ENCODE results near the gene TTYH2.
A peak's percentile ranks its signal among the peaks of the same experiment; 100 is the strongest.
"Not testable (repeated sequence)": the region's sequence is repeated elsewhere in the genome, so short reads cannot be mapped to it uniquely, and the experiment has no call there.

The TTYH2 gene

GRCh38 chr17:74239172-74239571 lies 25.8 kb downstream of the TTYH2 start:
- DNase-seq = peak; percentile 93

DNA sequence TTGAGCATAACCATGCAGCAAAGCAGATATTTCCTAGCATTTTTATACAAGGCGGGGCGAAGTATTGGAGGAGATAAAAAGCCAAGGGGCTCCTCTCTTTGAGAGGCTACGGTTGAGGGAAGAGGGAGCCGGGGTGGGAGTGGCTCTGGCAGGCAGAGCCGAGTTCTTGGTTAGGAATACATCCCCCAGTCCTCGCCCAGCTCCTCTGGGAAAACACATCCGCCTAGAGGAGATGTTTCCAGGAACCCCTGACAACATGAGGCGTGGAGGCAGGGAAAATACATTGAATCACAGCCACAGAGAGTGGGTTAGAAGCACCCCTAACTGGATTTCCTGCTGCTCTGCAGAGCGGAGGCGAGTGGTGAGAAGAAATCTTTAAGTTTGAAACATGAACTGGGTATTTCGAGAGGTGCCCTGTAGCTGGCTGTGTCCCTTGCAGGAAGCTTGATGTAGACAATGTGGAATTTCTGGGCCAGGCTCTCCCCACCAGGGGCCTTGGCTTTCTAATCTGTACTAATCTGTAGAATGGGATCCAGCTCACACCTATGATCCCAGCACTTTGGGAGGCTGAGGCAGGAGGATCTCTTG lies 27.3 kb downstream of the TTYH2 start:
- no peak for DNase-seq

GRCh38 chr17:74241431-74241830 lies 28.1 kb downstream of the TTYH2 start:
- DNase-seq = no peak

DNA sequence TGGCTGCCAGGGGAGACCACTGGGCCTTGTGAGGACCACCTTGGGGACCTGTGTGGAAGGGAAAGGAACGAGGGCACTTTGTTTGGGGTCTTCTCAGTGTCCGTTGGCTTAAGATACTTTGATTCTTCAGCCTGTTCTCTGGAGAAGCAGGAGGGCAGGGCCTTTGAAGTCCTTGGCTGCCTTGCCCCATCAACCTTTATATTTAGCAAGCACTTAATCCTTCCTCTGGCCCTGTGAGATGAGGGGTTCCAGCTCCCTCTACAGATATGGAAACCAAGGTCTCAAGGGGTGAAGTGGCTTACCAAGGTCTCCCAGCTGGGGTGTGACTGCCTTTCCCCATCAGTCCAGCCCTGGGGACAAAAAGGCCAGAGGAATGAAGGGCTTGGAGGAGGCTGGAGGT lies 28.5 kb downstream of the TTYH2 start:
- DNase-seq = no peak

- DNase-seq = no peak
Observed at GRCh38 chr17:74243013-74243755, 29.8 kb downstream of the TTYH2 start.

DNA sequence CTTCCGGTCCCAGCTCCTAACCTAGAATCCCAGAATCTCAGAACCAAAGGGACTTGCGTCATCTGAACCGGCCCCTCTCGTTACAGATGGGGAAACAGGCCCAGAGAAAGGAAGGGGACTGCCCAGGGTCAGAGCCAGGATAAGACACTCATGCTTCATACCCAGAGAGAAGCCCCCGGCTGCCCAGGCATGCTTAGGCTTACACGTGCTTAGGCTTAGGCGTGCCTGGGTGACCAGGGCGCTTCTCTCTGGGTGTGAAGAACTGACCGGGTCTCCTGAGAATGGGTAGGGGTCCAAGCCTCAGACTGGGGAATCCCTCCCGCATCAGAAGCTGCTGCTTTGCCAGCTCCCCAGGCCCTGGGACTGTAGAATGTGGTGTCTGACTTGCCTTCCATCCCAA lies 30.8 kb downstream of the TTYH2 start:
- DNase-seq = no peak

DNA sequence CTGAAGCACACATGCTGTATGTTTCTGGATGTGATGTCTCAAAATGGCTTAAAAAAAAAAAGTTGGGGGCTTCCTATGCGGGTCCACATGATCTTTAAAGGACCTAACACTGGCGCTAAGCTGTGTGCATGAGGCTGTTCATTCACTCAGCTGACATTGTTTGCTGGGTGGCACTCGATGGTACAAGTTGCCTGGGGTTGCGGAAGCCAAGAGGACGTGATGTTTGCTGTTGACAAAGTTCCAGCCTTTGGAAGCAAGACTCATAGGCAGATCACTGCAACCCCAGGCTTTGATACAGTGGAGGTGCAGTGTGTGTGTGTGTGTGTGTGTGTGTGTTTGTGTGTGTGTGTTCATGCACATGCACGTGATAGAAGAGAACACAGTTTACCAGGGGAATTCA lies 31.2 kb downstream of the TTYH2 start:
- DNase-seq = no peak

DNA sequence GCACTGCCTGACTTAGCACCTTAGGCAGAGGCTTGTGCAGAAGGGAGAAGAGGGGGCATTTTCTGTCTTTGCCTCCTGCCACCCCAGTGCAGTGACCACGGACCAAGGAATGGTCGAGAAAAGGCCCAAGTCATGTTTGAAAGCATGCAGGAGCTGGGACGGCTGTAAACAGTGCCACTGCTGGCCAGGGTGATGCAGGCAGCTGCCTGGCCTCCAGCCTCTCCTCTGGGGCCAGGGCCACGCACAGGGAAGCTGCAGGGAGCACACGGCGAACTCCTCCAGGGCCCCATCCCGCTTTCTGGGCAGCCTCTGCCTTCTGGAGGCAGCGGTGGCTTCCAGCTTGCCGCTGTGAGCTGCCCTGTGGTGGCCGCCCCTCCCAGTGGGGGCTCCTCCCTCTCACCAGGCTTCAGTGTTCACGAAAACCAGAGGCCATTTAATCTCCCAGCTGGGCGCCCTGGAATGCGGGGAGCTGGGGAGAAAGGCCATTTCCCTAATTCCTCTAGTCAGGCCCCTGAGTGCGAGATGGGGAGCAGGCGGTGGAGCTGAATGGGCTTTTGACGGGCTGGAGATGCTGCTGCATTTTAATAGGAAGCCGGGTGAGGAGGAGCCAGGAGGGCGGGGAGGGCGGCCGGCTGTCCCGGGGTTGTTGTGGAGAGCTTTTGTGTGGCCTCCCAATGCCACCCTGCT lies 31.9 kb downstream of the TTYH2 start:
- peak; percentile 26 for DNase-seq

DNA sequence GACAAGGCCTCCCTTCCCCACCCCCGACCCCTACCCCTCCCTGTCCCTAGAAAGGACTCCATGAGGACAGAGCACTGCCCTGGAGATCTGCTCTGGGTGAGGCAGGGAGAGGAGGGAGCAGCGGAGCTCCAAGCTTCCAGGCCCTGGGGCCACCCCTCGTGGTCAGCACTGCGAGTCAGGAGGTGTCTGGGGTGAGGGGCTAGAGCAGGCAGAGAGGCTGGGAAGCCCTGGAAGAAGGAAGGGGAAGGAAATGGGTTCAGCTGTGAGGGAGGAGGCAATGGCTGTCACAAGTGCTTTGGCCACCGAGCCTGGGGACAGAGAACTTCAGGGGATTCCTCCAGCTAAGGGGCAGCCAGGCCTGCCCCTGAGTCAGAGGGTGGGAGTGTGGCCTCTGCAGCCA lies 32.5 kb downstream of the TTYH2 start:
- DNase-seq = no peak

DNA sequence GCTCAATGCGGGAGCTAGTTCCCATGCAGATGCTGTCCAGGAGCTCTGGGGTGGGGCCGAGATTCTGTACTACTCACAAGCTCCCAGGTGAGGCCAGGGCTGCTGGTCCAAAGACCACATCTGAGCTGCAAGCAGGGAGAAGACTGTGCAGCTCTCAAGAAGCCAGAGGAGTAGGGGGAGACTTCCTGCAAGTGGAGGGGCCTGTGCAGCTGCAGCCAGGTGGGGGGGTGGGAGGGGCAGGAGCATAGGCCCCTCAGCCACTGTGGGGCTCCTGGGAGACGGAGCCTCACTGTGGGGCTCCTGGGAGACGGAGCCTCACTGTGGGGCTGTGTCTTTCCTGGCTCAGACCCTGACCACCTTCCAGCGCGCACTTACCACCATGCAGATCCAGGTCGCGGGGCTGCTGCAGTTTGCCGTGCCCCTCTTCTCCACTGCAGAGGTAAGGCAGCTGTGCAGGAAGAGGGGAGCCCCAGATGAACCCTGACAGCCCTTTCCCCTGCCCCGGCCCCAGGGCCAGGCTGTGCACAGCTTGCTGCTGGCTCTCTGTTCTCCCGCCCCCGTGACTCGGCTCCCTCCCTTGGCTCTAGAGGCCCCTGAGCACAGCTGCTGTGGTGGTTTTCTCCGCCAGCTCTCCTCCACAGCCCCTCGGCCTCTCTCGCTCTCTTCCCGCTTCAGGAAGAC lies 36.4 kb downstream of the TTYH2 start:
- no peak for DNase-seq

DNA sequence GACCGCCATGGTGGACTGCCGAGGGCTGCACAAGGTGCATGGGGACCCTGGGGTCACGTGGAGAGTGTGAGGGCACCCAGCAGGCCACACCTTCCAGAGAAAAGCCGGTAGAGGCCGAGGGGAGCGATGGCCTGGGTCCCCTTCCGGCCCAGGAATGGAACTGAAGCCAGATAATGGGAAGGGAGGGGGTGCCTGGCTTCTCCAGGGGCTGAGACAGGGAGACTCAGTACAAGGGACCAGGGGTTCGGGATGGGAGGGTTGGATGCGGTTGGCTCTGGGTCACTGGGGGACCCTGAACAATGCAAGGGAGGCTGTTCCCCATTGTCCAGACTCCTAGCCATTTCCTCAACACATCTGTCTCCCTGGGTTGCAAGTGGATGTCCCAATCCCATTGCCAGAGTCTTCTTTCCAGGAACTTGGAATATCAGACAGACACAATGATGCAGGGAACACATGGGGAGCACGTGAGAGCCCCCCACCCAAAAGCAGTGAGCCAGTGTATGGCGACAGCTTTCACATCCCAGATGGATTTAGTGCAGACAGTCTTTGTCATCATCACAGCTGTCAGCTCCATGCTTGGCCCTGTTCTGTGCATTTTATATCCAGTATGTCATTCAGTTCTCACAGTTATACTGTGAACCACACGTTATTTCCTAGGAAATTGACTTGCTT lies 37.1 kb downstream of the TTYH2 start:
- DNase-seq = no peak

- DNase-seq = no peak
Observed at GRCh38 chr17:74251051-74251450, 37.7 kb downstream of the TTYH2 start.

DNA sequence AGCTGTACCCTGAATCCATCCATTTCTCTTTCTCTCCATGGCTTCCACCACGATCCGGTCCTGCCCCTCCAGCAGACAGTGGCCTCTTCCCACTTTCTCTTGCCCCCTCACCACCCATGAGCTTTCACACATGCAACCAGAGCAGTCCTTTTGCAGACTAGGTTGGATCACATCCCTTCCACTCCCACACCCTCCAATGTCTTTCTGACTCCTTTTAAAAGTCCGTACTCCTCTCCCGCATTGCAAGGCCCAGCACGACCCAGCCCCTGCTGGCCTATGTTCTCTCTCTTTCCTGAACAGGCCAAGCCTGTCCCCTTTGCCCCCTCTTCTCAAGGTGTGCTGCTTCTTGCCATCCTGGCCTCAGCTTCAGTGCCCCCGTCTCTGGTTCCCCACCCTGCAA lies 38.2 kb downstream of the TTYH2 start:
- no peak for DNase-seq

DNA sequence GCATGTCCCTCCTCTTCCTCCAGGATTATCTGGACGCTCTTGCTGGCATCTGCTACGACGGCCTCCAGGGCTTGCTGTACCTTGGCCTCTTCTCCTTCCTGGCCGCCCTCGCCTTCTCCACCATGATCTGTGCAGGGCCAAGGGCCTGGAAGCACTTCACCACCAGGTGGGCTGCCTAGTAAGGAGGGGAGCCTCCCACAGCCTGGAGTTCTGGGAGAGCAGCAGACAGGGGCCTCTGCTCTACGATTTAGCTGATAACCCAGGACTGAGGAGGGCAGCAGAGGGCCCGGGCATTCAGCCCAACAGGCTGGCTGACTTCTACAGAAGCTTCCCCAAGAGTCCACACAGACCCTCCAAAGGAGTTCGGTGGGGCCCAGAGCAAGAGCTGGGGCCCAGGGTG lies 38.8 kb downstream of the TTYH2 start:
- no peak for DNase-seq

DNA sequence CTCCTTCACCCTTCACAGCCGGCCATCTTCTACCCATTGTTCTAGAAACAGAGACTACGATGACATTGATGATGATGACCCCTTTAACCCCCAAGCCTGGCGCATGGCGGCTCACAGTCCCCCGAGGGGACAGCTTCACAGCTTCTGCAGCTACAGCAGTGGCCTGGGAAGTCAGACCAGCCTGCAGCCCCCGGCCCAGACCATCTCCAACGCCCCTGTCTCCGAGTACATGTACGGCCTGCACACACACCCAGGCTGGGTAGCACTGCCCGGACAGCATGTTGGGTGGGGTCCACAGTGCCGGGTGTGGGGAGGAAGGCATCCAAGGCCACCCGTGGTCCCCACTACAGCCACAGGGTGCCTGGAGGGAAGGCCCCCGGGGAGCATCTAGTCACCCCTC lies 39.7 kb downstream of the TTYH2 start:
- no peak for DNase-seq

- no peak for DNase-seq
Observed at GRCh38 chr17:74257311-74257710, 43.9 kb downstream of the TTYH2 start.

- DNase-seq = no peak
Observed at GRCh38 chr17:74259667-74260524, 46.5 kb downstream of the TTYH2 start.

DNA sequence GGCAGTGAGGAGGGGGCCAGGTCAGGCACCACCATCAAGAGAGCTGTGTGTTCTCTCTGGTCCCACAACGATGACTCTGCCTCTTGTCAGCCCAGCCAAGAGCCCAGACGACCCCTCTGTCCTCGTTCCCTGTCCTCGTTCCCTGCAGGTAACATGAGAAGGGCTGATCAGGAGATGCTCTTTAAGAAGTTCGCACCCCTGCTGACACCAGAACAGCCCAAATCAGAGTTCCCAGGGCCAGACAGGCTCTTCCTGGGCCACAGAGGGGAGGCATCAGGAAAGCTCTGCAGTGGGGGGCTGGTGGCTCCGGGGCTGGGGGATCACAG lies 47.1 kb downstream of the TTYH2 start:
- DNase-seq = no peak

DNA sequence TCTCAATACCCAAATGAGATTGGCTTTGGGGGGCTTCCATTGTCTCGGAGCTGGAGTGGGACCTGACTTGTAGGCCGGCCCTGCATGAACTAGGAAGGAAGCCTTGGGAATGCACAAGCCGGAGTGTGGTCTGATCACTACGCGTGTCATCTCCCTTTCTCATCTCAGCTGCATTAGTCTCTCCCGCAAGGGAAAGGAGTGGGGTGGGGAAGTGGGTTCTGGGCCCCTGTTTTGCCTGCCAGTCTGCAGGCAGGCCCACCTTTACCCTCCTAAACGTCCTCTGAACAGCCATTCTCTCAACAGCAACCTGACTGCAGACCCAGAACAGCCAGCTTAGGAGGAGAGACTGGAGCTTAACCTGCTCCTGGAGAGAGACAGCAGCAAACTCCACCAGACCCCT lies 49.2 kb downstream of the TTYH2 start:
- no peak for DNase-seq

DNA sequence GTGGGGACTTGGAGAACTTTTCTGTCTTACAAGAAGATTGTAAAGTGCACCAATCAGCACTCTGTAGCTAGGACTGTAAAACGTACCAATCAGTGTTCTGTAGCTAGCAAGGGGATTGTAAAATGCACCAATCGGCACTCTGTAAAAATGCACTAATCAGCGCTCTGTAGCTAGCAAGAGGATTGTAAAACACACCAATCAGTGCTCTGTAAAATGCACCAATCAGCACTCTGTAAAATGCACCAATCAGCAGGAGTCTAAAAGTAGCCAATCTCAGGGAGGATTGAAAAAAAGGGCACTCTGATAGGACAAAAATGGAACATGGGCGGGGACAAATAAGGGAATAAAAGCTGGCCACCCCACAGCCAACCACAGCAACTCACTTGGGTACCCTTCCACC lies 53.7 kb downstream of the TTYH2 start:
- DNase-seq = not testable (repeated sequence)

DNA sequence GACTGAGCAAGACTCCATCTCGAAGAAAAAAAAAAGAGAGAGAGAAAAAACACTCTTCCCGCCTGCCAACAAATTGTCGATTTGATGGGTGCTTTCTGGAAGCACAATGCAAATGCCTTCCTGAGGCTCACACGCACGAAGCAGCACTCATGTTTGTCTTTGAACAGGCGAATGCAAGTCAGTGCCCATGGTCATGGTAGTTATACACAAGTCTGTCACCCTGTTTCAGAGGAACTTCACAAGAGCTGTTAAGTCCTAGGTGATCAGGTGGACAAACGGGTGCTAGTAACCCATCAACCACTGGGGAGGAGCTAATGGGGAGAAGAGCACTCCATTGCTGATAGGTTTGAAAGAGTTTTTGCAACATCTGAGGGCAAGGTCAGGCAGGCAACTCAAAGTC lies 54.2 kb downstream of the TTYH2 start:
- DNase-seq = no peak

DNA sequence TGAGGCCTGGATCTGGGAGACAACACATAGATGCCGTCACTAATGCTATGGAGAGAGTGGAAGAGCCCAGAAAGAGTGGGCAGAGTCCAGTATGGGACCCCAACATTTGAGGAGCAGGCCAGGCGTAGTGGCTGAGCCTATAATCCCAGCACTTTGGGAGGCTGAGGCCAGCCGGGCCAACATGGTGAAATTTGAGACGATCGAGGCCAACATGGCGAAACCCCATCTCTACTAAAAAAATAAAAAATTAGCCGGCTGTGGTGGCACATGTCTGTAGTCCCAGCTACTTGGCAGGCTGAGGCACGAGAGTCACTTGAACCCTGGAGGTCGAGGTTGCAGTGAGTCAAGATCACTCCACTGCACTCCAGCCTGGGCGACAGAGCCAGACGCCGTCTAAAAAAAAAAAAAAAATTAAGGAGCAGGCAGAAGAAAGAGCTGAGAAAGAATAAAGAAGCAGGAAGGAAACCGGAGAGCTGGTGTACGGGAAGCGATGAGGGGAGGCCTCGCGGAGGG lies 54.7 kb downstream of the TTYH2 start:
- no peak for DNase-seq
